Measurements from ENCODE around the gene TCL1A.

- TF ChIP-seq USF1 (IDR thresholded peaks at IDR 0.05) (no peak), MAX (IDR thresholded peaks at IDR 0.05) (no peak), TCF12 (IDR thresholded peaks at IDR 0.05; ENCODE audit: low read depth) (no peak), YY1 (IDR thresholded peaks at IDR 0.05; ENCODE audit: low read depth) (no peak)
Measured at GRCh38 chr14:95760596-95760995, 46.7 kb upstream of the TCL1A start.
